OCI-LY1 (cell line): Measurements from ENCODE around the gene PPARGC1A.

Experiments
- EZH2 ChIP-seq: fragments of 200-600 bp; sonication (generic), shearing (Covaris generic); IDR thresholded peaks from 2 replicates; pipeline ENCODE4 v1.8.0; 2017; ENCODE audit warnings: borderline replicate concordance, mixed run types, mild to moderate bottlenecking, antibody characterized with exemption, low read length, moderate library complexity, mixed read lengths
- TF ChIP-seq, protein P1 (sequence below): fragments of 200-600 bp; sonication (generic), shearing (Covaris generic); IDR thresholded peaks from 2 replicates; pipeline ENCODE4 v1.5.1; 2017; ENCODE audit warnings: mild to moderate bottlenecking, antibody characterized with exemption, low read length, moderate library complexity, mixed read lengths

DNA sequence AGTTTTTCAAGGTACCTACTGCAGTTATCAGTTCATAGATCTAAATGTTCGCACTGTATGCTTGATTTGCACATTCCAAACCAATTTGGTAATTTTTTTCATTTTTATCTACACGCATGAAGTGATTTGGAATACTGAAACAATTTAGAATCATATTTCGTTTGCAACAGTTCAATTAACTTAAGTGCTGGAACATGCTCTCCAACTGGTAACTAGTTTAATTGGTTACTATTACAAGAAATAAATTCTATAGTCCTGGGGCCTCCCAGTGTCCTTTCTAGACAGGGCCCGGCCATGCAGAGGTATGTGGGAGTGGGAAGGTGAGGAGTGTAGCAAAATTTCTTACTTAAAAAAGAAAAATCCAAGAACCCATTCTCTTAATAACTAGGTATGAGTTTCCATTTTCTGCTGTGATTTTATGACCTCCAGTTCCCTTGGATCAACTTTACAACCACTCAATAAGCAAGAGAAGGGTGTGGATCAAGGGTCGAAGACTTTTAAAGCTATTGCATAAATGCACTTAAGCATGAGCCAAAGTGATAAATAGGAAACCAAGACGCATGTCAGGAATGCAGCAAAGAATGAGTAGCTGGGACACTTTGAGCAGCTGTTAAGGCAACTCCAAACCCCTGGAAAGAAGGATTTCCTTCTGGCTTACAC lies 106.9 kb downstream of the PPARGC1A start:
- TF ChIP-seq, protein P1, sequence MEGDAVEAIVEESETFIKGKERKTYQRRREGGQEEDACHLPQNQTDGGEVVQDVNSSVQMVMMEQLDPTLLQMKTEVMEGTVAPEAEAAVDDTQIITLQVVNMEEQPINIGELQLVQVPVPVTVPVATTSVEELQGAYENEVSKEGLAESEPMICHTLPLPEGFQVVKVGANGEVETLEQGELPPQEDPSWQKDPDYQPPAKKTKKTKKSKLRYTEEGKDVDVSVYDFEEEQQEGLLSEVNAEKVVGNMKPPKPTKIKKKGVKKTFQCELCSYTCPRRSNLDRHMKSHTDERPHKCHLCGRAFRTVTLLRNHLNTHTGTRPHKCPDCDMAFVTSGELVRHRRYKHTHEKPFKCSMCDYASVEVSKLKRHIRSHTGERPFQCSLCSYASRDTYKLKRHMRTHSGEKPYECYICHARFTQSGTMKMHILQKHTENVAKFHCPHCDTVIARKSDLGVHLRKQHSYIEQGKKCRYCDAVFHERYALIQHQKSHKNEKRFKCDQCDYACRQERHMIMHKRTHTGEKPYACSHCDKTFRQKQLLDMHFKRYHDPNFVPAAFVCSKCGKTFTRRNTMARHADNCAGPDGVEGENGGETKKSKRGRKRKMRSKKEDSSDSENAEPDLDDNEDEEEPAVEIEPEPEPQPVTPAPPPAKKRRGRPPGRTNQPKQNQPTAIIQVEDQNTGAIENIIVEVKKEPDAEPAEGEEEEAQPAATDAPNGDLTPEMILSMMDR = no peak
- no peak for TF ChIP-seq EZH2
